Endothelial cell of umbilical vein (primary cell): ENCODE results near the gene TPCN1. TPM values are rescaled to one million over a fixed set of nuclear protein-coding genes. Genes with fewer than 3 reads are reported as not detected.

Experiments used
- BruUV-seq: library from RNA; stranded (reverse); fragments of 400-500 nt; replicated peaks from 2 replicates; lab custom pipeline; 2021; lab: Mats Ljungman, UMichigan
- CTCF ChIA-PET: fragments of 300-600, 350-600 bp; sonication (Branson Sonifier 250); formaldehyde crosslinking; loops from one replicate; lab custom pipeline; 2021; ENCODE audit warnings: antibody characterized with exemption, inconsistent platforms; lab: Charles Lee
- POLR2A ChIA-PET: fragments of 300-600, 350-600 bp; sonication (Branson Sonifier 250); formaldehyde crosslinking; loops from one replicate; lab custom pipeline; 2021; ENCODE audit warnings: antibody characterized with exemption, inconsistent platforms; lab: Charles Lee
- DNase-seq: peaks from one replicate; pipeline ENCODE4 v3.0.0-alpha.2; 2011; ENCODE audit warnings: low read depth, low spot score
- FAIRE-seq: peaks from 2 replicates; lab custom pipeline; 2011; peaks lifted over from hg19 to GRCh38; lab: Jason Lieb, UNC
- H2AFZ ChIP-seq: 2 replicates; pipeline ENCODE4 v1.6.0; 2012; ENCODE audit warnings: low read depth, low read length, control low read depth, inconsistent platforms
- H3K27ac ChIP-seq: 2 replicates; pipeline ENCODE4 v1.5.1; 2011; ENCODE audit warnings: low read depth, mild to moderate bottlenecking, control low read depth, low read length, moderate library complexity; ENCODE audit not compliant: insufficient read depth
- H3K27me3 ChIP-seq, 2 experiments: 2 replicates each; pipeline versions ENCODE4 v1.6.0 to v1.6.1; 2011; ENCODE audit warnings: low read length in 2 of 2, mixed read lengths in 1 of 2; ENCODE audit not compliant: control insufficient read depth in 2 of 2, insufficient read depth in 2 of 2
- H3K36me3 ChIP-seq, 2 experiments: 2 replicates in 1 of 2; 3 replicates in 1 of 2; pipeline ENCODE4 v1.5.1; 2011; ENCODE audit warnings: low read length in 2 of 2, mild to moderate bottlenecking in 1 of 2, moderate library complexity in 1 of 2; ENCODE audit not compliant: control insufficient read depth in 2 of 2, insufficient read depth in 2 of 2; ENCODE audit errors: extremely low read depth in 1 of 2
- H3K4me1 ChIP-seq: 3 replicates; pipeline ENCODE4 v1.5.1; 2011; ENCODE audit warnings: mild to moderate bottlenecking, low read length; ENCODE audit not compliant: control insufficient read depth, insufficient read depth; ENCODE audit errors: extremely low read depth
- H3K4me2 ChIP-seq: 2 replicates; pipeline ENCODE4 v1.6.1; 2011; ENCODE audit warnings: low read length, control low read depth, mixed read lengths; ENCODE audit not compliant: insufficient read depth
- H3K4me3 ChIP-seq, 3 experiments: fragments of 200-600 bp in 1 of 3; sonication (generic), shearing (Covaris generic) in 1 of 3; replicated peaks in 1 of 3; 2 replicates each; pipeline ENCODE4 v1.5.1; 2011 to 2016; ENCODE audit warnings: control low read depth in 3 of 3, low read length in 3 of 3, mild to moderate bottlenecking in 2 of 3, inconsistent platforms in 1 of 3, low read depth in 1 of 3, moderate library complexity in 1 of 3; ENCODE audit not compliant: insufficient read depth in 1 of 3
- H3K79me2 ChIP-seq: 2 replicates; pipeline ENCODE4 v1.6.0; 2012; ENCODE audit warnings: low read length, inconsistent platforms; ENCODE audit not compliant: control insufficient read depth, insufficient read depth
- H3K9ac ChIP-seq: replicated peaks from 2 replicates; pipeline ENCODE3; 2011; ENCODE audit warnings: low read length, control low read depth; ENCODE audit not compliant: insufficient read depth; ENCODE audit errors: extremely low read depth
- H3K9me1 ChIP-seq: replicated peaks from 3 replicates; pipeline ENCODE4 v1.6.0; 2011; ENCODE audit warnings: mild to moderate bottlenecking, low read length; ENCODE audit not compliant: control insufficient read depth, insufficient read depth; ENCODE audit errors: extremely low read depth
- H3K9me3 ChIP-seq: replicated peaks from 2 replicates; pipeline ENCODE4 v1.5.1; 2012; ENCODE audit warnings: low read length, inconsistent platforms; ENCODE audit not compliant: control insufficient read depth, insufficient read depth
- H4K20me1 ChIP-seq: replicated peaks from 2 replicates; pipeline ENCODE3; 2011; ENCODE audit warnings: mild to moderate bottlenecking, low read length; ENCODE audit not compliant: control insufficient read depth, insufficient read depth; ENCODE audit errors: extremely low read depth
- CTCF ChIP-seq, 2 donors: IDR thresholded peaks; 1 replicate in 1 of 2; 2 replicates in 1 of 2; pipeline ENCODE4 v1.5.1; 2011; ENCODE audit warnings: low read length in 2 of 2, mild to moderate bottlenecking in 2 of 2, moderate library complexity in 2 of 2, control low read depth in 1 of 2, inconsistent platforms in 1 of 2, low read depth in 1 of 2; ENCODE audit not compliant: insufficient read depth in 1 of 2; ENCODE audit errors: extremely low read depth in 1 of 2
- EZH2 ChIP-seq: IDR thresholded peaks from 2 replicates; pipeline ENCODE4 v1.6.1; 2012; ENCODE audit warnings: borderline replicate concordance, low read depth, mild to moderate bottlenecking, moderate library complexity, low read length, inconsistent platforms; ENCODE audit not compliant: severe bottlenecking
- FOS ChIP-seq: IDR thresholded peaks from 2 replicates; pipeline ENCODE4 v1.6.1; 2011; ENCODE audit warnings: mild to moderate bottlenecking, low read length, moderate library complexity, borderline replicate concordance; ENCODE audit not compliant: insufficient read depth
- GATA2 ChIP-seq: IDR thresholded peaks from 2 replicates; pipeline ENCODE4 v1.7.0; 2011; ENCODE audit warnings: low read depth, mild to moderate bottlenecking, moderate library complexity, mixed read lengths, low read length; ENCODE audit not compliant: insufficient read length, insufficient read depth
- JUN ChIP-seq: IDR thresholded peaks from 2 replicates; pipeline ENCODE4 v1.6.1; 2011; ENCODE audit warnings: borderline replicate concordance, low read depth; ENCODE audit not compliant: insufficient read length, insufficient read depth
- MAX ChIP-seq: IDR thresholded peaks from 2 replicates; pipeline ENCODE4 v1.6.1; 2011; ENCODE audit not compliant: insufficient read depth, insufficient read length
- MYC ChIP-seq: IDR thresholded peaks from one replicate; pipeline ENCODE4 v1.6.1; 2011; ENCODE audit warnings: mild to moderate bottlenecking, low read depth, low read length
- POLR2A ChIP-seq: IDR thresholded peaks from 2 replicates; pipeline ENCODE4 v1.6.1; 2012; ENCODE audit warnings: low read depth, mild to moderate bottlenecking, control low read depth, low read length
- POLR2AphosphoS5 ChIP-seq: IDR thresholded peaks from 2 replicates; pipeline ENCODE4 v1.6.1; 2012; ENCODE audit warnings: low read depth, mild to moderate bottlenecking, control low read depth, low read length, moderate library complexity; ENCODE audit not compliant: insufficient read depth
- dilution Hi-C: fragments of 300-500 bp; cut with MboI; formaldehyde crosslinking; loops from one replicate; pipeline ENCODE4 v1.15.0; 2019; ENCODE audit warnings: low sequenced_read_pairs; ENCODE audit not compliant: extremely low pct_ligation_motif_present
- intact Hi-C: fragments of 100-400 bp; cut with micrococcal nuclease; formaldehyde crosslinking; loops from one replicate; pipeline ENCODE4 v1.10.0; 2022
- polyA plus RNA-seq, 4 experiments: library from polyadenylated mRNA; depleted of rRNA in 3 of 4; stranded (reverse) in 3 of 4; unstranded in 1 of 4; fragments of >200 nt; gene quantifications; 2 replicates each; pipeline versions ENCODE4 v1.2.1 to v1.2.3, GENCODE V29; 2011 to 2012; ENCODE audit warnings: missing spikeins in 1 of 4
- total RNA-seq: library from RNA; stranded (reverse); gene quantifications from 2 replicates; pipeline ENCODE4 v1.2.3, GENCODE V29; 2021

Gene TPCN1
- total and polyA plus RNA-seq, 2 donors (not counting 3 experiments of a cell fraction or from before 2014, with no cell fraction given): 19.5 to 28.3 TPM

GRCh38 chr12:113254298-113254697 is 33.0 kb downstream of the TPCN1 start:
- no TSS peak for BruUV-seq
- POLR2A ChIA-PET: interaction anchor here (0.6 kb wide), 1 partner anchor 77 kb away, joined by 3 read pairs; no protein-coding TSS in a partner anchor

GRCh38 chr12:113257564-113257963 is 36.3 kb downstream of the TPCN1 start:
- Histone ChIP-seq H3K36me3 (no peaks in the 10 kb centered on the region), H2AFZ (no peak overlapping the region), H3K9ac (no peak overlapping the region), H3K79me2 (no peaks in the 10 kb centered on the region), H3K4me3 (no peak overlapping the region), H4K20me1 (no peaks in the 10 kb centered on the region), H3K4me2 (no peak overlapping the region), H3K4me1 (peaks cover 13% of the 10 kb centered on the region), H3K9me3 (no peaks in the 10 kb centered on the region), H3K27me3 (no peaks in the 10 kb centered on the region), H3K9me1 (no peaks in the 10 kb centered on the region), H3K27ac (no peak overlapping the region)
- dilution Hi-C loops (no loop called here), intact Hi-C loops (no loop called here)
- ChIA-PET POLR2A (no interaction called here), CTCF (interaction anchor here (1.0 kb wide), 1 partner anchor 30 kb away, joined by 3 read pairs; no protein-coding TSS in a partner anchor)
- TF ChIP-seq MAX (no peak), CTCF (IDR thresholded peaks at IDR 0.05; ENCODE audit: extremely low read depth in 1 of 2, insufficient read depth in 1 of 2, low read depth in 1 of 2, low read length in 2 of 2) (no peak), EZH2 (no peak), MYC (no peak), FOS (no peak), POLR2A (no peak), POLR2AphosphoS5 (no peak), GATA2 (no peak), JUN (no peak)
- no TSS peak for BruUV-seq
- no peak for FAIRE-seq
- no peak for DNase-seq

More at GRCh38 chr12:113254298-113254697, 33.0 kb downstream of the TPCN1 start:
- no peaks in the 10 kb centered on the region for H3K9me3 ChIP-seq
- dilution Hi-C loops: no loop called here
- intact Hi-C loops: no loop called here
- CTCF ChIA-PET: interaction anchor here (0.9 kb wide), 1 partner anchor 10 kb away, joined by 3 read pairs; no protein-coding TSS in a partner anchor
- H3K36me3 ChIP-seq: peaks cover 0 to 3% of the 10 kb centered on the region in 2 experiments
- H3K9me1 ChIP-seq: no peaks in the 10 kb centered on the region
- FAIRE-seq (no peak), DNase-seq (no peak)
- no peaks in the 10 kb centered on the region for H3K79me2 ChIP-seq
- H3K27me3 ChIP-seq: no peaks in the 10 kb centered on the region
- peaks cover under 1% of the 10 kb centered on the region for H3K4me1 ChIP-seq
- TF ChIP-seq EZH2: no peak
- no peak for TF ChIP-seq GATA2
- no peak for TF ChIP-seq MYC
- no peak overlapping the region for H3K4me2 ChIP-seq
- H3K27ac ChIP-seq: no peak overlapping the region
- no peak overlapping the region for H2AFZ ChIP-seq
- H3K4me3 ChIP-seq: no peak overlapping the region
- H4K20me1 ChIP-seq: no peaks in the 10 kb centered on the region
- no peak overlapping the region for H3K9ac ChIP-seq
